ENCODE measurements around the gene OR8H2.

DNA sequence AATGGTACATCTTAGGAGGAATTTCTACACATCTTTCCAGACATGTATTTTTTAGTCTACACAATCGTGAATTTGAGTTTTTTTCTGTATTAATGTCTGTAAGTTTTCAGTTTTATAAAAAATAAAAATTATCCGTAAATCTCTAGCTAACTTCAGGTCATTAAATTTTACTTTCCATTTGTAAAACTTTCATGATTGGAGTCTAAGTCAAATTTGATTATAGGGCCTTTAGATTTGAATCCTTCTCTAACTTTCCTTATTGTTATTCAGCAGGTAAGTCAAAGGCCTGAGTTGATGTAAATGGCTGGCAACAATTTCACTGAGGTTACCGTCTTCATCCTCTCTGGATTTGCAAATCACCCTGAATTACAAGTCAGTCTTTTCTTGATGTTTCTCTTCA is 10.5 kb upstream of the OR8H2 start, which contains the start of gene OR8I2:
- TF ChIP-seq POLR2A (IDR thresholded peaks at IDR 0.05; ENCODE audit: low read depth, low read length) (no peak), CTCF (IDR thresholded peaks at IDR 0.05; ENCODE audit: extremely low read depth in 1 of 2, insufficient read depth in 1 of 2, low read depth in 1 of 2, low read length in 2 of 2) (no peak), POLR2AphosphoS5 (IDR thresholded peaks at IDR 0.05; ENCODE audit: insufficient read depth, low read depth, low read length) (no peak), FOS (IDR thresholded peaks at IDR 0.05; ENCODE audit: borderline replicate concordance, insufficient read depth, low read length) (no peak), MYC (IDR thresholded peaks at IDR 0.05; ENCODE audit: low read depth, low read length) (no peak)
